OCI-LY3 (cell line): ENCODE measurements around the gene ITM2B.

ENCODE experiments used
- H2AFZ ChIP-seq: fragments of 200-600, 300-600 bp; shearing (Covaris generic); 2 replicates; pipeline ENCODE4 v1.6.0; 2014; ENCODE audit warnings: antibody characterized with exemption, low read depth, low read length
- H3K27ac ChIP-seq: fragments of 200-600, 300-600 bp; sonication (generic); 2 replicates; pipeline ENCODE4 v1.5.1; 2014; ENCODE audit warnings: mild to moderate bottlenecking, low read length, moderate library complexity, mixed read lengths
- H3K27me3 ChIP-seq: fragments of 200-600, 300-600 bp; sonication (generic); 2 replicates; pipeline ENCODE4 v1.6.1; 2014; ENCODE audit warnings: low read depth, low read length, mixed read lengths
- H3K36me3 ChIP-seq: fragments of 200-600, 300-600 bp; sonication (generic); replicated peaks from 2 replicates; pipeline ENCODE3; 2014; ENCODE audit warnings: low read depth, low read length, mixed read lengths
- H3K4me1 ChIP-seq: fragments of 300-600, 200-600 bp; sonication (generic); 2 replicates; pipeline ENCODE4 v1.6.1; 2014; ENCODE audit warnings: low read length, mixed read lengths
- H3K4me2 ChIP-seq: fragments of 200-600, 300-600 bp; sonication (generic); 2 replicates; pipeline ENCODE4 v1.6.1; 2014; ENCODE audit warnings: low read length, mixed read lengths
- H3K4me3 ChIP-seq: fragments of 300-600, 200-600 bp; sonication (generic); 2 replicates; pipeline ENCODE4 v1.5.1; 2014; ENCODE audit warnings: antibody characterized with exemption, mild to moderate bottlenecking, low read length, moderate library complexity
- H3K79me2 ChIP-seq: fragments of 300-600, 200-600 bp; shearing (Covaris generic); 2 replicates; pipeline ENCODE4 v1.6.1; 2014; ENCODE audit warnings: mild to moderate bottlenecking, low read length, mixed read lengths
- H3K9ac ChIP-seq: fragments of 300-600, 200-600 bp; shearing (Covaris generic); 2 replicates; pipeline ENCODE4 v1.6.0; 2014; ENCODE audit warnings: mild to moderate bottlenecking, low read length, moderate library complexity
- H3K9me3 ChIP-seq: fragments of 200-600, 300-600 bp; shearing (Covaris generic); 2 replicates; pipeline ENCODE4 v1.6.1; 2014; ENCODE audit warnings: low read length, mixed read lengths; ENCODE audit not compliant: insufficient read depth
- H4K20me1 ChIP-seq: fragments of 200-600, 300-600 bp; sonication (generic); 2 replicates; pipeline ENCODE4 v1.6.1; 2016; ENCODE audit warnings: low read length, mixed read lengths; ENCODE audit not compliant: insufficient read depth
- EZH2phosphoT487 ChIP-seq: fragments of 200-600 bp; shearing (Covaris generic); IDR thresholded peaks from 2 replicates; pipeline ENCODE4 v1.6.1; 2018; ENCODE audit warnings: antibody characterized with exemption, mixed run types, low read depth
- TF ChIP-seq, protein P1 (sequence below): fragments of 200-600, 300-600 bp; sonication (generic); IDR thresholded peaks from 2 replicates; pipeline ENCODE4 v1.5.1; 2014; ENCODE audit warnings: antibody characterized with exemption, low read length, low read depth

ITM2B gene

DNA sequence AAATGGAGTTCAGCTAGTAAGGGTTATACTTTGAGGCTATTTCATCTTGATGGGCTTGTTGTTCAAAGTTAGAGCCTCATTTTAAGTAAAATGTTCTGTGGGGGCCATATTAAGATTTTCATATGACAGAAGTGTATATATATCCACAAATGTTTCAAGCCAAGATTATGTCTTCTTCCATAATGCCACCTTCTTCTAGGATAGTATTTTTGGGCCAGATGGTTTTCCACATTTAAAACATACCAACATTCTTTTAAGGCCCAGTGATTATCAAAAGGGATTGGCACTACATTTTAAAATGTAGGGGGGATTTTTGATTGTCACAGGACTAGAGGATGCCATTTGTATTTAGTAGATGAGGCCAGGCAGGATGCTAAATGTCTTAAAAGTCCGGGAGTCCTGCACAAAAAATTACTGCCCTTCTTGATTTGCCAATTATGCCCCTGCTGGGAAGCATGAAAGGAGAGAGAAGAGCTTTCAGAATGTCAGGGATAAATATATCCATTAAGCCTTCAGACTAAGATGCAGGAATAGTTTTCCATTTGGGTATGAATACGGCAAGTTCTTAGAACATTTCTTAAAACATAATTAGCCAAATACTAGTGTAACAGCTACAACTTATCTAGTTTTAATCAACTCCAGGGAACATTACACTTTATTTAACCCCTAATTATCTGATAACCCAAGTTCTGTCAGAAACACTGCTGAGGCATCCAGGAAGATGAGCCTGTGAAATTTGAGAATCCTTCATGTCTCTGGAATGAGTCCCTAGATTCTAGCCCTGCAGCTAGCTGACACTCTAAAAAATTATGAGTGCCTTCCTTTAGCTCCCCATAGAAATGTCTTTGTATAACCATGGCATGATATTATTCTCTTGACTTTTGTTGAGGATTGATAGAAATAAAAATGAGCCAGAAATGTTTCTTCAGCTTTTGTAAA lies 34.0 kb downstream of the ITM2B start:
- no peaks in the 10 kb centered on the region for H3K79me2 ChIP-seq
- peaks cover 4% of the 10 kb centered on the region; the same call in 1 of the 2 replicates for H3K4me1 ChIP-seq
- H3K9me3 ChIP-seq = no peaks in the 10 kb centered on the region
- TF ChIP-seq EZH2phosphoT487 = no peak
- TF ChIP-seq, protein P1, sequence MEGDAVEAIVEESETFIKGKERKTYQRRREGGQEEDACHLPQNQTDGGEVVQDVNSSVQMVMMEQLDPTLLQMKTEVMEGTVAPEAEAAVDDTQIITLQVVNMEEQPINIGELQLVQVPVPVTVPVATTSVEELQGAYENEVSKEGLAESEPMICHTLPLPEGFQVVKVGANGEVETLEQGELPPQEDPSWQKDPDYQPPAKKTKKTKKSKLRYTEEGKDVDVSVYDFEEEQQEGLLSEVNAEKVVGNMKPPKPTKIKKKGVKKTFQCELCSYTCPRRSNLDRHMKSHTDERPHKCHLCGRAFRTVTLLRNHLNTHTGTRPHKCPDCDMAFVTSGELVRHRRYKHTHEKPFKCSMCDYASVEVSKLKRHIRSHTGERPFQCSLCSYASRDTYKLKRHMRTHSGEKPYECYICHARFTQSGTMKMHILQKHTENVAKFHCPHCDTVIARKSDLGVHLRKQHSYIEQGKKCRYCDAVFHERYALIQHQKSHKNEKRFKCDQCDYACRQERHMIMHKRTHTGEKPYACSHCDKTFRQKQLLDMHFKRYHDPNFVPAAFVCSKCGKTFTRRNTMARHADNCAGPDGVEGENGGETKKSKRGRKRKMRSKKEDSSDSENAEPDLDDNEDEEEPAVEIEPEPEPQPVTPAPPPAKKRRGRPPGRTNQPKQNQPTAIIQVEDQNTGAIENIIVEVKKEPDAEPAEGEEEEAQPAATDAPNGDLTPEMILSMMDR = no peak
- H3K27me3 ChIP-seq = no peaks in the 10 kb centered on the region
- H3K4me2 ChIP-seq = no peak overlapping the region
- H3K27ac ChIP-seq = no peak overlapping the region
- H3K9ac ChIP-seq = no peak overlapping the region
- peaks cover 10% of the 10 kb centered on the region for H3K36me3 ChIP-seq
- no peaks in the 10 kb centered on the region for H4K20me1 ChIP-seq
- H3K4me3 ChIP-seq = no peak overlapping the region
- H2AFZ ChIP-seq = no peak overlapping the region

DNA sequence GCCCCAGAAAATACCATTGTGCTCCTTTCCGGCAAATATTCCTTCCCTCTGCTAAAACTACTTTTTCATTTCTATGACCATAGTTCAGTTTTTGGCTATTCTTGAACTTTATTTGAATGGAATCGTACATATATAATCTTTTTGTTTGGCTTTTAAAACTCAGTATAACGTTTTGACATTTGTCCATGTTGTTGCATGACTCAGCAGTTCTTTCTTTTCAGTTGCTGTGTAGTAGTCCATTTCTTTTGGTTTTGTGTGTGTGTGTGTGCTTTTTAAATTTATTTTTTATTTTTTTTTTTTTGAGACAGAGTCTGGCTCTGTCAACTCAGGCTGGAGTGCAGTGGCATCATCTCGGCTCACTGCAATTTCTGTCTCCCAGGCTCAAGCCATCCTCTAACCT lies 35.0 kb downstream of the ITM2B start:
- H3K9me3 ChIP-seq = no peaks in the 10 kb centered on the region
- H3K4me2 ChIP-seq = no peak overlapping the region
- no peaks in the 10 kb centered on the region for H4K20me1 ChIP-seq
- H3K36me3 ChIP-seq = peaks cover 3% of the 10 kb centered on the region
- TF ChIP-seq, protein P1 = no peak
- no peak for TF ChIP-seq EZH2phosphoT487
- no peak overlapping the region for H3K4me3 ChIP-seq
- peaks cover 4% of the 10 kb centered on the region; the same call in 1 of the 2 replicates for H3K4me1 ChIP-seq
- H3K27me3 ChIP-seq = no peaks in the 10 kb centered on the region
- H3K9ac ChIP-seq = no peak overlapping the region
- no peak overlapping the region for H2AFZ ChIP-seq
- H3K79me2 ChIP-seq = no peaks in the 10 kb centered on the region
- H3K27ac ChIP-seq = no peak overlapping the region

DNA sequence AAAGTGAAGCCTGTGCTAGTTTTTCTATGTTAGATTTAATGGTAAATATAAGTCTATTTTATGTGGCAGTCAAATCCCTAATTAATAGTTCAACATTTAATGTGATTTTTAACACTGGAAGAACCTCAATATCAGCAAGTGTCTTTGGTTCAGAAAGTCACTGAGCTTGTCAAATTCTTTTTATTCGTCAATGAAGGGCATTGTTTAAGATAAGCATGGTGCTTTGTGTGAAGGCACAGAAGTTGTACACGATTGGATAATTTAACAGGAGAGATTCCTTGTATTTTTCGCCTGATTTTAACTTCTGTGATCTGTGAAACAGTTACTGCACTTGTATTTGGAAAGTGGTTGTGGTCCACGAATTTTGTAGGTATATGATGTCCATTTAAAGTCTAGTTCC lies 40.3 kb downstream of the ITM2B start:
- Histone ChIP-seq H3K4me2 (no peak overlapping the region), H4K20me1 (no peaks in the 10 kb centered on the region), H2AFZ (no peak overlapping the region), H3K9me3 (no peaks in the 10 kb centered on the region), H3K27ac (no peak overlapping the region), H3K9ac (no peak overlapping the region), H3K4me3 (no peak overlapping the region), H3K27me3 (peaks cover 3% of the 10 kb centered on the region; the same call in 1 of the 2 replicates), H3K36me3 (no peaks in the 10 kb centered on the region), H3K4me1 (0 out of 2 replicates have a peak, but pooled peaks cover 3% of the 10 kb centered on the region), H3K79me2 (no peaks in the 10 kb centered on the region)
- TF ChIP-seq EZH2phosphoT487 = no peak
- TF ChIP-seq, protein P1 = no peak

- H3K27ac ChIP-seq = no peak overlapping the region
- no peak overlapping the region for H3K9ac ChIP-seq
- TF ChIP-seq, protein P1 = no peak
- TF ChIP-seq EZH2phosphoT487 = no peak
- no peaks in the 10 kb centered on the region for H3K36me3 ChIP-seq
- H4K20me1 ChIP-seq = no peaks in the 10 kb centered on the region
- H3K9me3 ChIP-seq = no peaks in the 10 kb centered on the region
- peaks cover 6% of the 10 kb centered on the region; the same call in 1 of the 2 replicates for H3K27me3 ChIP-seq
- H3K4me2 ChIP-seq = no peak overlapping the region
- no peak overlapping the region for H2AFZ ChIP-seq
- H3K4me1 ChIP-seq = 0 out of 2 replicates have a peak, but pooled peaks cover 3% of the 10 kb centered on the region
- H3K4me3 ChIP-seq = no peak overlapping the region
- H3K79me2 ChIP-seq = no peaks in the 10 kb centered on the region
Observed at GRCh38 chr13:48275507-48275906, 42.5 kb downstream of the ITM2B start.
